ENCODE data around the gene RABAC1.

The RABAC1 gene

DNA sequence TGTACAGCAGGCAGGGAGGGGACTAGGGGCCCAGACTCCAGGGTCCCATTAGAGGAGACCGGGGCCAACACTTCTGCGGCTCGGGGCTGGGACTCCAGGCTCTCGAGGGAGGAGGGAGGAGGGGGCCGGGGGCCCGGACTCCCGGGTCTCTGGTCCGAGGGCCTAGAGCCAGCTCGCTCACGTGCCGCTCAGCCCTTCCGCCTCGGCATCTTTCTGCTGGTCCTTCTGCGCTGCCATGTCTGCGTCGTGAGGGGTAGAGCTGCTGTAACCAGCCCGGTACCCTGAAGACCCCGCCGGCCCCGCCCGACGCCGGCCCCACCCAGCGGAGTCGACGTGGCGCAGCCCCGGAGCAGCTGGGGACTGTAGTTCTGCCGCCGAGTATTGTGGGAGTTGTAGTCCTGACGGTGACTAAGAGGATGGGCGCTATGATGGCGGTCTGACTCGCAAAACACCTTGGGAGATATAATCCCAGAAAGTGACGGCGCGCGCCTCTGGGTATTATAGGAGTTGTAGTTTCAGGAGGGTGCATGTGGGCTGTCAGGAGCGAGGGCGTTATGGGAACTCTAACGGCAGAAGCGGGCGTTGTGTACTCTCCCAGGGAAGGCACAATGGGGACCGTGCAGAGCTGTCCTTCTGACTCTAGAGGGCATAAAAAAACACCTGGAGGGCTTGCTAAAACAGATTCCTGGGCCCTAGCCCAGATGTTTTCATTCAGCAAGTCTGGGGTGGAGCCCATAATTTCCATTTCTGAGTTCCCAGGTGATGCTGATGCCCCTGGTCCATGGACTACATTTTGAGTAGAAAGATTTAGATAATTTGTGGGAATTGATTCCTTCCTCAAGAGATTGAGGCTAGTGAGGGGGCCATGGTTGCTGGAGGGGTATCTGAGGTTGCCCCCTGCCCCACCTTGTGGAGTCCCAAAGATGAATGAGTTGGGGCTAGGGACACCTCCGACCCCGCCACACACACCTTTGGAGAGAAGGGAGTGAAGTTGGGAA is at the start of gene RABAC1:
TSS of gene RABAC1 (minus strand) at position 266 of the 998 bp plus-strand sequence. CDS start at position 237, 29 bp downstream.
- Histone ChIP-seq H3K36me3 (peaks cover 21% of the 10 kb centered on the region; the same call in 1 of the 2 replicates), H3K27me3 (no peaks in the 10 kb centered on the region), H4K20me1 (peaks cover 10% of the 10 kb centered on the region; the same call in 1 of the 2 replicates), H3K4me3 (peak within 1 kb of the TSS; percentile 85), H3K9ac (peak within 1 kb of the TSS; percentile 81), H3K4me1 (peaks cover 50% of the 10 kb centered on the region), H3K9me3 (no peaks in the 10 kb centered on the region), H3K27ac (peak within 1 kb of the TSS; percentile 84), H3K4me2 (peak within 1 kb of the TSS; percentile 97)
- no peak for TF ChIP-seq Cebpa-rat (IDR thresholded peaks at IDR 0.05)

GRCh38 chr19:42006569-42006968 is 47.4 kb upstream of the RABAC1 start:
- Histone ChIP-seq H3K36me3 (peaks cover 66% of the 10 kb centered on the region), H3K9me3 (no peaks in the 10 kb centered on the region), H3K4me3 (no peak overlapping the region), H3K4me2 (no peak overlapping the region), H3K27me3 (no peaks in the 10 kb centered on the region), H3K4me1 (peaks cover 14% of the 10 kb centered on the region), H3K9ac (no peak overlapping the region), H3K27ac (no peak overlapping the region), H4K20me1 (no peaks in the 10 kb centered on the region)
- no peak for TF ChIP-seq Cebpa-rat (IDR thresholded peaks at IDR 0.05)

- Histone ChIP-seq H3K9ac (no peak overlapping the region), H3K4me1 (peaks cover 23% of the 10 kb centered on the region), H3K27me3 (0 out of 2 replicates have a peak, but pooled peaks cover 4% of the 10 kb centered on the region), H3K4me2 (no peak overlapping the region), H4K20me1 (no peaks in the 10 kb centered on the region), H3K36me3 (peaks cover 71% of the 10 kb centered on the region), H3K27ac (no peak overlapping the region), H3K9me3 (no peaks in the 10 kb centered on the region), H3K4me3 (no peak overlapping the region)
- TF ChIP-seq Cebpa-rat (IDR thresholded peaks at IDR 0.05): no peak
Measured at GRCh38 chr19:42005504-42005903, 46.4 kb upstream of the RABAC1 start.

GRCh38 chr19:42003506-42004294 is 44.6 kb upstream of the RABAC1 start:
- TF ChIP-seq Cebpa-rat (IDR thresholded peaks at IDR 0.05): no peak
- H3K27me3 ChIP-seq: peaks cover 11% of the 10 kb centered on the region
- H4K20me1 ChIP-seq: no peaks in the 10 kb centered on the region

GRCh38 chr19:41999878-42000208 is 40.7 kb upstream of the RABAC1 start:
- no peaks in the 10 kb centered on the region for H3K9me3 ChIP-seq
- no peaks in the 10 kb centered on the region; the same call in 1 of the 2 replicates for H4K20me1 ChIP-seq
- H3K27me3 ChIP-seq: peaks cover 11% of the 10 kb centered on the region
- no peak for TF ChIP-seq Cebpa-rat (IDR thresholded peaks at IDR 0.05)
- H3K4me1 ChIP-seq: peaks cover 68% of the 10 kb centered on the region
- H3K36me3 ChIP-seq: peaks cover 41% of the 10 kb centered on the region
- H3K9ac ChIP-seq: peak overlapping the region; percentile 89
- H3K4me2 ChIP-seq: peak overlapping the region; percentile 100
- H3K27ac ChIP-seq: 0 out of 2 replicates have a peak overlapping the region, but pooled peaks have one; percentile 98
- H3K4me3 ChIP-seq: peak overlapping the region; percentile 70

More at GRCh38 chr19:42003506-42004294, 44.6 kb upstream of the RABAC1 start:
- Histone ChIP-seq H3K4me3 (no peak overlapping the region), H3K27ac (peak overlapping the region; percentile 35; the same call in 1 of the 2 replicates), H3K9me3 (no peaks in the 10 kb centered on the region), H3K4me1 (peaks cover 38% of the 10 kb centered on the region), H3K36me3 (peaks cover 69% of the 10 kb centered on the region), H3K4me2 (peak overlapping the region; percentile 7; the same call in 1 of the 2 replicates), H3K9ac (no peak overlapping the region)

- peaks cover 73% of the 10 kb centered on the region for H3K4me1 ChIP-seq
- H3K4me3 ChIP-seq: peak overlapping the region; percentile 70
Measured at GRCh38 chr19:41999071-41999877, 40.2 kb upstream of the RABAC1 start.

GRCh38 chr19:41998246-41999020 is 39.3 kb upstream of the RABAC1 start:
- Histone ChIP-seq H3K4me2 (peak overlapping the region; percentile 100), H4K20me1 (no peaks in the 10 kb centered on the region; the same call in 1 of the 2 replicates), H3K9ac (peak overlapping the region; percentile 89), H3K4me1 (peaks cover 65% of the 10 kb centered on the region), H3K36me3 (peaks cover 27% of the 10 kb centered on the region), H3K27ac (peak overlapping the region; percentile 98), H3K9me3 (no peaks in the 10 kb centered on the region), H3K4me3 (peak overlapping the region; percentile 70), H3K27me3 (peaks cover 11% of the 10 kb centered on the region)
- TF ChIP-seq Cebpa-rat (IDR thresholded peaks at IDR 0.05): no peak

More at GRCh38 chr19:41999071-41999877, 40.2 kb upstream of the RABAC1 start:
- Histone ChIP-seq H3K9me3 (no peaks in the 10 kb centered on the region), H3K27ac (peak overlapping the region; percentile 98), H3K27me3 (peaks cover 11% of the 10 kb centered on the region), H4K20me1 (no peaks in the 10 kb centered on the region; the same call in 1 of the 2 replicates), H3K9ac (peak overlapping the region; percentile 89), H3K4me2 (peak overlapping the region; percentile 100), H3K36me3 (peaks cover 35% of the 10 kb centered on the region)
- TF ChIP-seq Cebpa-rat (IDR thresholded peaks at IDR 0.05): no peak

- Histone ChIP-seq H3K36me3 (peaks cover 26% of the 10 kb centered on the region), H3K9me3 (no peaks in the 10 kb centered on the region), H3K27me3 (peaks cover 11% of the 10 kb centered on the region), H4K20me1 (no peaks in the 10 kb centered on the region; the same call in 1 of the 2 replicates), H3K9ac (peak overlapping the region; percentile 89), H3K4me1 (peaks cover 64% of the 10 kb centered on the region), H3K4me3 (peak overlapping the region; percentile 70), H3K27ac (peak overlapping the region; percentile 98), H3K4me2 (peak overlapping the region; percentile 100)
- no peak for TF ChIP-seq Cebpa-rat (IDR thresholded peaks at IDR 0.05)
Measured at GRCh38 chr19:41997851-41998229, 38.7 kb upstream of the RABAC1 start.

Measured in BLaER1 (cell line).